Measurements from ENCODE around the gene TNNT2. TPM values are rescaled to one million over a fixed set of nuclear protein-coding genes. Genes with fewer than 3 reads are reported as not detected.

The TNNT2 gene
- total RNA-seq, 1 experiment from 2014 or later = 0.90 TPM

DNA sequence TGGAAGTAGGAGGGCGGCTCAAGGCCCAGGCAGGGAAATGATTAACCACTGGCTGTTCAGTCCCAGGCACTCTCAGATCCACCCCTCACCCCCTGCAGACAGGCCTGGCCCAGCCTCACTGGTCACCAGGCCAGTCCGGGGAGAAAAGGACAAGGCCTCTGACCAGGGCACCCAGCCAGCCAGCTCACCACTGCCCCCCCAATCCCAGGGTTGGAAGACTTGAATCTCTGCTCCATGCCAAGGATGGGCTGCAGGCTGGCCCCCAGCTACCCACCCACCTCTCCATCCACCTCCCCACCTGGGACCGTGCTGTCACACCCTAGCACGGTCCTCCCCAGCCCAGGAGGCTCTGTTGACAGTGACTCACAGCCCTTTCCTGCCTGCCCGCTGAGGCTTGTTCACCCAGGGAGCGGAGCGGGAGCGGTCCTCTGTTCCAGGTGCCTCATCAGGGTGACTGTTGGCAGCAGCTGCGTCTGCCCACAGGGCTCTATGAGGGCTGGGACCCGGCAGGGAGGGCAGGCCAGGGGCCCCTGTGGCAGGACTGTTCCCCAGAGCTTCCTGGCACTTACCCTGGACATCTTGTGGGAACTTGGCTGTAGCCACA lies 19.5 kb upstream of the TNNT2 start:
- no peaks in the 10 kb centered on the region for H3K9me3 ChIP-seq (ENCODE audit: low read depth, low read length, poor library complexity, severe bottlenecking)
- H3K27ac ChIP-seq (ENCODE audit: low read depth, low read length, poor library complexity, severe bottlenecking) = no peak overlapping the region
- H3K36me3 ChIP-seq (ENCODE audit: insufficient read depth, low read length, poor library complexity, severe bottlenecking) = no peaks in the 10 kb centered on the region
- intact Hi-C loops (cut with micrococcal nuclease; ENCODE audit: unreplicated experiment) = no loop called here
- ChIA-PET CTCF (no interaction called here), POLR2A (ENCODE audit: low non-redundant PET) (no interaction called here)
- no peak for TF ChIP-seq EZH2 (IDR thresholded peaks at IDR 0.05; ENCODE audit: borderline replicate concordance, low read depth, low read length, poor library complexity, severe bottlenecking)
- TF ChIP-seq, protein P1, sequence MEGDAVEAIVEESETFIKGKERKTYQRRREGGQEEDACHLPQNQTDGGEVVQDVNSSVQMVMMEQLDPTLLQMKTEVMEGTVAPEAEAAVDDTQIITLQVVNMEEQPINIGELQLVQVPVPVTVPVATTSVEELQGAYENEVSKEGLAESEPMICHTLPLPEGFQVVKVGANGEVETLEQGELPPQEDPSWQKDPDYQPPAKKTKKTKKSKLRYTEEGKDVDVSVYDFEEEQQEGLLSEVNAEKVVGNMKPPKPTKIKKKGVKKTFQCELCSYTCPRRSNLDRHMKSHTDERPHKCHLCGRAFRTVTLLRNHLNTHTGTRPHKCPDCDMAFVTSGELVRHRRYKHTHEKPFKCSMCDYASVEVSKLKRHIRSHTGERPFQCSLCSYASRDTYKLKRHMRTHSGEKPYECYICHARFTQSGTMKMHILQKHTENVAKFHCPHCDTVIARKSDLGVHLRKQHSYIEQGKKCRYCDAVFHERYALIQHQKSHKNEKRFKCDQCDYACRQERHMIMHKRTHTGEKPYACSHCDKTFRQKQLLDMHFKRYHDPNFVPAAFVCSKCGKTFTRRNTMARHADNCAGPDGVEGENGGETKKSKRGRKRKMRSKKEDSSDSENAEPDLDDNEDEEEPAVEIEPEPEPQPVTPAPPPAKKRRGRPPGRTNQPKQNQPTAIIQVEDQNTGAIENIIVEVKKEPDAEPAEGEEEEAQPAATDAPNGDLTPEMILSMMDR (conservative IDR thresholded peaks at IDR 0.05; ENCODE audit: low read depth, low read length) = no peak
- H3K27me3 ChIP-seq (replicated peaks; ENCODE audit: insufficient read depth, low read depth, low read length, poor library complexity) = peaks cover 16% of the 10 kb centered on the region
- no TSS peak for BruUV-seq (replicated peaks)
- no peak for DNase-seq (ENCODE audit: low spot score)
- H3K4me3 ChIP-seq (ENCODE audit: low read depth, low read length, poor library complexity, severe bottlenecking) = no peak overlapping the region
- H3K4me1 ChIP-seq (ENCODE audit: insufficient read depth, low read length, poor library complexity, severe bottlenecking) = no peaks in the 10 kb centered on the region

DNA sequence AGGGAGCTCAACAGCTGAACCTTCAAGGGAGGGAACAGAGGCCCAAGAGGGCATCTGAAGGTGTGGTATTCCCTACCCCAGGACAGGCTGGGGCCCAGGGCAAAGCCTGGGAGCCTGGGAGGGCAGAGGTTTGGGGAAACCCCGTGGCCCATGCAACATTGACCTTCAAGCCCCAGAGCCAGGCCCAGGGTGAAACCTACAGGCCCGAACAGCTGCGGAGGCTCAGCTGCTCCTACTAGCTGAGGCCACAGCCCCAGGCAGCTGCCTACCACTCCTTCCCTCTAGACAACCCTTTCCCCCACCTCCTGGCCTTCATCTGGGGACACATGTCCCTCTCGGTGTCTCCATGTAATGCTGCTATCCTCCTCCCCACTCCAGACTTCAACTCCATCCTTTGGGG lies 18.5 kb upstream of the TNNT2 start:
- Histone ChIP-seq H3K9me3 (ENCODE audit: low read depth, low read length, poor library complexity, severe bottlenecking) (no peaks in the 10 kb centered on the region), H3K4me3 (ENCODE audit: low read depth, low read length, poor library complexity, severe bottlenecking) (no peak overlapping the region), H3K27me3 (replicated peaks; ENCODE audit: insufficient read depth, low read depth, low read length, poor library complexity) (peaks cover 16% of the 10 kb centered on the region), H3K27ac (ENCODE audit: low read depth, low read length, poor library complexity, severe bottlenecking) (no peak overlapping the region), H3K36me3 (ENCODE audit: insufficient read depth, low read length, poor library complexity, severe bottlenecking) (no peaks in the 10 kb centered on the region), H3K4me1 (ENCODE audit: insufficient read depth, low read length, poor library complexity, severe bottlenecking) (no peaks in the 10 kb centered on the region)
- no peak for DNase-seq (ENCODE audit: low spot score)
- no peak for TF ChIP-seq EZH2 (IDR thresholded peaks at IDR 0.05; ENCODE audit: borderline replicate concordance, low read depth, low read length, poor library complexity, severe bottlenecking)
- TF ChIP-seq, protein P1 (conservative IDR thresholded peaks at IDR 0.05; ENCODE audit: low read depth, low read length) = no peak
- intact Hi-C loops (cut with micrococcal nuclease; ENCODE audit: unreplicated experiment) = no loop called here
- CTCF ChIA-PET = no interaction called here
- POLR2A ChIA-PET (ENCODE audit: low non-redundant PET) = no interaction called here
- no TSS peak for BruUV-seq (replicated peaks)

DNA sequence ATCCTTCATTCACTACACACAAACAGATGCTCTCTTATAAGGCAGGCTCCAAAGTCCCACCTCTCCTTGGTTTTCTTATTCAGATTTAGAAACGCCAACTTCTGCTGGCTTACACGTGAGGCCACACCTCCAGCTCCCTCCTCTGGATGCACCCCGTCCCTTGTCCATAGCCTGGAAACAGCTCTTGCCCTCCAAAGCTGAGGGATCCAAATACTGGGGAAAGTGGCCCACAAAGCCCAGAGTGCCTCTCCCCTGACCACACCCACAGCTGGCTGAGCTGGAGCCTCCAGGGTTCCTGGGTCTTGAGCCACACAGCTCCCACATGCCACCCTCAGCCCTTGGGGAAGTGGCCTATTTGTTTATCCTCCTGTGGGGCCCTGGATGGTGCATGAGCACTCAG lies 17.1 kb upstream of the TNNT2 start:
- Histone ChIP-seq H3K27me3 (replicated peaks; ENCODE audit: insufficient read depth, low read depth, low read length, poor library complexity) (peaks cover 13% of the 10 kb centered on the region), H3K9me3 (ENCODE audit: low read depth, low read length, poor library complexity, severe bottlenecking) (no peaks in the 10 kb centered on the region), H3K4me3 (ENCODE audit: low read depth, low read length, poor library complexity, severe bottlenecking) (no peak overlapping the region), H3K4me1 (ENCODE audit: insufficient read depth, low read length, poor library complexity, severe bottlenecking) (no peaks in the 10 kb centered on the region), H3K36me3 (ENCODE audit: insufficient read depth, low read length, poor library complexity, severe bottlenecking) (no peaks in the 10 kb centered on the region), H3K27ac (ENCODE audit: low read depth, low read length, poor library complexity, severe bottlenecking) (no peak overlapping the region)
- ChIA-PET POLR2A (ENCODE audit: low non-redundant PET) (no interaction called here), CTCF (no interaction called here)
- no peak for TF ChIP-seq EZH2 (IDR thresholded peaks at IDR 0.05; ENCODE audit: borderline replicate concordance, low read depth, low read length, poor library complexity, severe bottlenecking)
- TF ChIP-seq, protein P1 (conservative IDR thresholded peaks at IDR 0.05; ENCODE audit: low read depth, low read length) = no peak
- intact Hi-C loops (cut with micrococcal nuclease; ENCODE audit: unreplicated experiment) = no loop called here
- no peak for DNase-seq (ENCODE audit: low spot score)
- BruUV-seq (replicated peaks) = no TSS peak

Measured in A673 (cell line).